Smooth muscle cell (in vitro differentiated cells): Measurements from ENCODE around the gene MAB21L4. TPM values are rescaled to one million over a fixed set of nuclear protein-coding genes. Genes with fewer than 3 reads are reported as not detected.

ENCODE experiments used
- DNase-seq: peaks from one replicate; lab custom pipeline; 2025; ENCODE audit not compliant: unreplicated experiment; lab: John Stamatoyannopoulos, UW
- H2AFZ ChIP-seq: fragments of 200-600 bp; sonication (generic); 2 replicates; pipeline ENCODE4 v1.6.0; 2016; ENCODE audit warnings: antibody characterized with exemption, low read depth, mild to moderate bottlenecking
- H3F3A ChIP-seq: fragments of 200-600 bp; sonication (generic); 2 replicates; pipeline ENCODE4 v1.6.0; 2017; ENCODE audit warnings: antibody characterized with exemption, low read depth
- H3K27ac ChIP-seq: fragments of 200-600 bp; sonication (generic); 2 replicates; pipeline ENCODE4 v1.5.1; 2016; ENCODE audit warnings: low read depth, mild to moderate bottlenecking
- H3K27me3 ChIP-seq: fragments of 200-600 bp; sonication (generic); 2 replicates; pipeline ENCODE4 v1.6.1; 2016; ENCODE audit warnings: low read depth, mild to moderate bottlenecking
- H3K36me3 ChIP-seq: fragments of 200-600 bp; sonication (generic); 2 replicates; pipeline ENCODE4 v1.5.1; 2016; ENCODE audit warnings: low read depth
- H3K4me1 ChIP-seq: fragments of 200-600 bp; sonication (generic); 2 replicates; pipeline ENCODE4 v1.5.1; 2016; ENCODE audit warnings: low read depth
- H3K4me2 ChIP-seq: fragments of 200-600 bp; sonication (generic); 2 replicates; pipeline ENCODE4 v1.6.0; 2016; ENCODE audit warnings: mild to moderate bottlenecking
- H3K4me3 ChIP-seq: fragments of 200-600 bp; sonication (generic); 2 replicates; pipeline ENCODE4 v1.5.1; 2016; ENCODE audit warnings: mild to moderate bottlenecking
- H3K79me2 ChIP-seq: fragments of 200-600 bp; sonication (generic); 2 replicates; pipeline ENCODE4 v1.6.0; 2016; ENCODE audit warnings: low read depth, mild to moderate bottlenecking
- H3K9ac ChIP-seq: fragments of 200-600 bp; sonication (generic); 2 replicates; pipeline ENCODE4 v1.6.0; 2016; ENCODE audit warnings: low read depth
- H3K9me3 ChIP-seq: fragments of 200-600 bp; sonication (generic); replicated peaks from 2 replicates; pipeline ENCODE4 v1.5.1; 2016; ENCODE audit warnings: low read depth
- H4K20me1 ChIP-seq: fragments of 200-600 bp; sonication (generic); 2 replicates; pipeline ENCODE4 v1.6.0; 2016; ENCODE audit warnings: low read depth
- WGBS: methylation state at CpG from one replicate; pipeline ENCODE4 v1.1.7; 2016; ENCODE audit warnings: low lambda C conversion rate; 5-methylcytosine and 5-hydroxymethylcytosine counted together
- polyA plus RNA-seq: library from polyadenylated mRNA; unstranded; fragments of >200 nt; fragmentation: Nextera tagmentation; extraction: Ambion mirVana; gene quantifications from 2 replicates; pipeline ENCODE4 v1.2.1, GENCODE V29; 2016
- total RNA-seq: library from RNA; depleted of rRNA; stranded (reverse); fragments of >200 nt; gene quantifications from 2 replicates; pipeline ENCODE4 v1.2.3, GENCODE V29; 2014
- TF ChIP-seq, protein P1 (sequence below): fragments of 200-600 bp; sonication (generic); IDR thresholded peaks from 2 replicates; pipeline ENCODE4 v1.5.1; 2017; ENCODE audit warnings: borderline replicate concordance, mild to moderate bottlenecking, antibody characterized with exemption; ENCODE audit not compliant: insufficient read depth, poor library complexity, severe bottlenecking

MAB21L4 gene
- total and polyA plus RNA-seq, 2 experiments from 2014 or later = 0.53 to 2.2 TPM

DNA sequence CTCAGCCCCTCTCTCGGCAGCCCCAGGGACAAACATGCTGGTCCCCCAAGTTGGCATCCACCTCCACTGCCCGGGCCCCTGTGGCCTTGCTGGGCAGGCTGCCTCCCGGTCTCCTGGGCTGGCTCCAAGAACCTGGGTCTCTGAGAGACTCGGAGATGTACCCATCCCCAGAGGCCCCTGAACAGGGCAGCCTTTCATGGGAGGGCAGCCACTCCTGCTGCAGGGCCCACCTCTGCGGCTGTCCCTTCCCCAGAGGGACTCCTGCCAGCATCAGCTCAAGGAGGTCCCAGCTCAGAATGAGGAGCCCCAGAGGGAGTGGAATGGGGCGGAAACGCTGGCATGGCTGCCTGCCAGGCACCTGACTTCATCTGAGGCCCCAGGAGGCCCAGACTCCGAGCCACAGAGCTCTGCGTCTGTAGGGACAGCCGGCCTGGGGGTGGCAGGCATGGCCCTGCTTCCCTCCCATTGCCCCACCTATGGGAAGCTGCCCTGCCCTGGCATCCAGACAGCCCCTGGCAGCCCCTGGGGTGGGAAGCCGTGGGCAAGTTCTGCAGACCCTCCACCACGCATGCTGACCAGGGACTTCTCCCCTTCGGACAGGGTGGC is 9.3 kb upstream of the MAB21L4 start:
- Histone ChIP-seq H3K79me2 (no peaks in the 10 kb centered on the region), H2AFZ (no peak overlapping the region), H3K4me3 (no peak overlapping the region), H3K27me3 (no peaks in the 10 kb centered on the region), H3K36me3 (no peaks in the 10 kb centered on the region), H3K27ac (no peak overlapping the region), H3K4me1 (no peaks in the 10 kb centered on the region), H3F3A (no peaks in the 10 kb centered on the region), H4K20me1 (no peaks in the 10 kb centered on the region), H3K9ac (no peak overlapping the region), H3K9me3 (no peaks in the 10 kb centered on the region), H3K4me2 (no peak overlapping the region)
- TF ChIP-seq, protein P1, sequence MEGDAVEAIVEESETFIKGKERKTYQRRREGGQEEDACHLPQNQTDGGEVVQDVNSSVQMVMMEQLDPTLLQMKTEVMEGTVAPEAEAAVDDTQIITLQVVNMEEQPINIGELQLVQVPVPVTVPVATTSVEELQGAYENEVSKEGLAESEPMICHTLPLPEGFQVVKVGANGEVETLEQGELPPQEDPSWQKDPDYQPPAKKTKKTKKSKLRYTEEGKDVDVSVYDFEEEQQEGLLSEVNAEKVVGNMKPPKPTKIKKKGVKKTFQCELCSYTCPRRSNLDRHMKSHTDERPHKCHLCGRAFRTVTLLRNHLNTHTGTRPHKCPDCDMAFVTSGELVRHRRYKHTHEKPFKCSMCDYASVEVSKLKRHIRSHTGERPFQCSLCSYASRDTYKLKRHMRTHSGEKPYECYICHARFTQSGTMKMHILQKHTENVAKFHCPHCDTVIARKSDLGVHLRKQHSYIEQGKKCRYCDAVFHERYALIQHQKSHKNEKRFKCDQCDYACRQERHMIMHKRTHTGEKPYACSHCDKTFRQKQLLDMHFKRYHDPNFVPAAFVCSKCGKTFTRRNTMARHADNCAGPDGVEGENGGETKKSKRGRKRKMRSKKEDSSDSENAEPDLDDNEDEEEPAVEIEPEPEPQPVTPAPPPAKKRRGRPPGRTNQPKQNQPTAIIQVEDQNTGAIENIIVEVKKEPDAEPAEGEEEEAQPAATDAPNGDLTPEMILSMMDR = no peak
- DNase-seq = no peak
- 93% methylated on average over 13 of the region's 13 CpGs for WGBS

DNA sequence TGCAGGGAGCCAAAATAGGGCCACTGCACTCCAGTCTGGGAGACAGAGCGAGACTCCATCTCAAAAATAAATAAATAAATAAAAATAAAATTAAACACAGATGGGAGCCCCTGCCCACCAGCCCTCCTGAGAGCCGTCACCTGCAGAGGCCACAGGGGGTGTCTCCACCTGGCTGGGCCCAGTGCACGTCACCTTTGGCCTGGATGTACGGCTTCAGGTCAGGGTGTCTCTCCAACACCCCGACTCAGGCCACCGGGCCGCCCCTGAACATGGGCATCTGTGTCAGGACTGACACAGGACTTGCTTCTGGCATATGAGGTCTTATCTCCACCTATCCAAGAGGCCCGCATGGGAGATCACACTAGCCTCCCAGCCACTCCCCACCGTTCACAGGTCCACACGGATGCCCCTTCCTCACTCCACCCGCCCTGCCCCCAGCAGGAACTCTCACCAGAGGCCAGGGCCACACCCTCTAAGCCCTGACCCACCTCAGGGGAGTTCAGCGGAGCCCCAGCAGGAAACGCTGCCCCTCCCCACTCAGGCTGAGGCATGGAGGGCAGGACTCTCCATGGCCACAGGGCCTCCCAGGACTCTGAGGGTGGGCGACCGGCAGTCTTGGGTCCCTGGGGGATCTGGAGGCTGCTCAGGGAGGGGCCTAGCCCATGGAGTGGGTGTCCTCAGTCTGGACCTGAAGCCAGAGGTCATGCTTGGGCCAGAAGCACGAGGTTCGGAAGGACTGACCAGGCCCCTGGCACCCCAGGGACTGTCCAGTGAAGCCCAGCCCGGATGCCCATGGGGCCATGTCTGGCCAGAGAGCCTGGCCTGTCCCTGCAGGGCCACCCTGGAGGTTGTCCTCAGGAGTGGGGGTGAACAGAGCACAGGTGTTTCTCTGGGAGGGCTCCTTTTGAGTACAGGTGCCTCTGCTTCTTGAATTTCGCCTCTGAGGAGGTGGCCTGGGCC is 8.5 kb upstream of the MAB21L4 start:
- H3K27me3 ChIP-seq = no peaks in the 10 kb centered on the region
- 93% methylated on average over 19 of the region's 19 CpGs for WGBS
- no peak for DNase-seq
- no peaks in the 10 kb centered on the region for H3K4me1 ChIP-seq
- H3K36me3 ChIP-seq = no peaks in the 10 kb centered on the region
- no peaks in the 10 kb centered on the region for H3K9me3 ChIP-seq
- TF ChIP-seq, protein P1 = no peak
- no peak overlapping the region for H3K4me3 ChIP-seq
- H3K79me2 ChIP-seq = no peaks in the 10 kb centered on the region
- H3K27ac ChIP-seq = no peak overlapping the region
- H4K20me1 ChIP-seq = no peaks in the 10 kb centered on the region
- H2AFZ ChIP-seq = no peak overlapping the region
- no peaks in the 10 kb centered on the region for H3F3A ChIP-seq
- no peak overlapping the region for H3K4me2 ChIP-seq
- no peak overlapping the region for H3K9ac ChIP-seq

DNA sequence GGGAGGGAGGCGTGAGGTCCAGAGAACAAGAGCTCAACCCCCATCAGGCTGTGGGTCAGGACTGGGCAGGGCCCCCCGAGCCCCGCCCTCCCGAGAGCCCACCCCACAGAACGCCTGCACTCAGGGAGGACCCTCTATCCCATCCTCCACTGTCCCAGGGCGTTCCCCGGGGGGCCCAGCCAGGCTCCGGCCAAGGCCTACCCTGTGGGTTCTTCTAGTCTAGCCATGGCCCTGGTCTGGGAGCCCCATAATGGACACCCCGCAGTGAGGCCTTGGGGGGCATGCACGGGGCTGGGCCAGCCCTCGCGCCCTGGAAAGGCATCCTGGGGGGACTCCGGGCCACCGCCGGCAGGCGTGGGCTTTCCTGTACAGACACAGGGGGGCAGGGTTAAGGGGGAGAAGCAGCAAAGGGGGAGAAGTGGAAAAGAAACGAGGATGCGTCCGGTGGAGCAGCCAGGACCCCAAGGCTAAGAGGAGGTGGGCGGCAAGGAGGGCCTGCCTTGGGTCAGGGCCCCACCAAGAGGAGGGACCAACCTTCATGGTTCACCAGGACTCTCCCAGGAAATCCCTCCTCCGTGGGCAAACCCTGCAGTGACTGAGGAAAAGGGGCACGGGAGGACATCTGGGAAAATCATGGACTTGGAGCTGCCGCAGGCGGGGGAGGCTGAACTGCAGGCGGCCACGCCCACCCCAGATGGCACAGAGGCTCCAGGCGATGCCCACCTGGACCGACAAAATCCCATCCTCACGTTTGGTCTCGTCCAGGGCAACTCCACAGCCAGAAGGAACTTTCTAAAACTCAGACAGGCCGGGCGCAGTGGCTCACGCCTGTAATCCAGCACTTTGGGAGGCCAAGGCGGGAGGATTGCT is 7.5 kb upstream of the MAB21L4 start:
- H2AFZ ChIP-seq = no peak overlapping the region
- H3K79me2 ChIP-seq = no peaks in the 10 kb centered on the region
- no peaks in the 10 kb centered on the region for H4K20me1 ChIP-seq
- no peaks in the 10 kb centered on the region for H3F3A ChIP-seq
- no peaks in the 10 kb centered on the region for H3K36me3 ChIP-seq
- H3K4me2 ChIP-seq = no peak overlapping the region
- H3K9me3 ChIP-seq = no peaks in the 10 kb centered on the region
- DNase-seq = no peak
- no peak overlapping the region for H3K4me3 ChIP-seq
- WGBS = 96% methylated on average over 32 of the region's 34 CpGs
- no peaks in the 10 kb centered on the region for H3K27me3 ChIP-seq
- H3K27ac ChIP-seq = no peak overlapping the region
- no peaks in the 10 kb centered on the region for H3K4me1 ChIP-seq
- no peak overlapping the region for H3K9ac ChIP-seq
- TF ChIP-seq, protein P1 = no peak
